PFSK-1 (cell line): ENCODE measurements around the gene GPBP1L1.

ENCODE experiments used
- FOXP2 ChIP-seq: optimal IDR thresholded peaks from 2 replicates; pipeline ENCODE3; 2011; ENCODE audit warnings: borderline replicate concordance, control low read depth, inconsistent platforms; ENCODE audit not compliant: insufficient read depth; ENCODE audit errors: extremely low read length, extremely low read depth
- POLR2AphosphoS5 ChIP-seq: IDR thresholded peaks from 2 replicates; pipeline ENCODE4 v1.6.1; 2012; ENCODE audit warnings: low read depth, mild to moderate bottlenecking, control low read depth, low read length, moderate library complexity
- REST ChIP-seq, 2 experiments: IDR thresholded peaks; 2 replicates each; pipeline versions ENCODE4 v1.6.1 to v1.8.0; 2011 to 2012; ENCODE audit warnings: low read depth in 2 of 2, low read length in 2 of 2, control low read depth in 1 of 2, inconsistent platforms in 1 of 2, mild to moderate bottlenecking in 1 of 2, moderate library complexity in 1 of 2; ENCODE audit not compliant: insufficient read depth in 1 of 2
- SIN3A ChIP-seq: IDR thresholded peaks from 2 replicates; pipeline ENCODE4 v1.6.1; 2012; ENCODE audit warnings: mild to moderate bottlenecking, low read length, moderate library complexity, borderline replicate concordance; ENCODE audit not compliant: insufficient read depth
- TAF1 ChIP-seq: IDR thresholded peaks from 2 replicates; pipeline ENCODE4 v1.6.1; 2012; ENCODE audit warnings: low read length, control low read depth, borderline replicate concordance; ENCODE audit not compliant: insufficient read depth

GPBP1L1 gene

GRCh38 chr1:45678489-45678888, 7.8 kb downstream of the GPBP1L1 start:
- TF ChIP-seq REST (IDR thresholded peaks at IDR 0.05; ENCODE audit: insufficient read depth in 1 of 2, low read depth in 2 of 2, low read length in 2 of 2) (no peak), TAF1 (no peak), SIN3A (no peak), POLR2AphosphoS5 (no peak), FOXP2 (no peak)

GRCh38 chr1:45677751-45678245, 8.5 kb downstream of the GPBP1L1 start:
- no peak for TF ChIP-seq FOXP2
- no peak for TF ChIP-seq POLR2AphosphoS5
- no peak for TF ChIP-seq SIN3A
- no peak for TF ChIP-seq TAF1
- no peak for TF ChIP-seq REST (IDR thresholded peaks at IDR 0.05; ENCODE audit: insufficient read depth in 1 of 2, low read depth in 2 of 2, low read length in 2 of 2)

GRCh38 chr1:45674478-45674877, 11.9 kb downstream of the GPBP1L1 start:
- TF ChIP-seq FOXP2 (no peak), SIN3A (no peak), TAF1 (no peak), REST (IDR thresholded peaks at IDR 0.05; ENCODE audit: insufficient read depth in 1 of 2, low read depth in 2 of 2, low read length in 2 of 2) (no peak), POLR2AphosphoS5 (no peak)

- no peak for TF ChIP-seq FOXP2
- TF ChIP-seq SIN3A = no peak
- TF ChIP-seq TAF1 = no peak
- no peak for TF ChIP-seq REST (IDR thresholded peaks at IDR 0.05; ENCODE audit: insufficient read depth in 1 of 2, low read depth in 2 of 2, low read length in 2 of 2)
- no peak for TF ChIP-seq POLR2AphosphoS5
Measured at GRCh38 chr1:45673956-45674355, 12.4 kb downstream of the GPBP1L1 start.
